Stimulated activated CD8-positive, alpha-beta memory T cell treated with anti-CD3 and anti-CD28 coated beads, Interleukin-15, amount 100 ng/mL, for 48 hours (primary cell): ENCODE measurements around the gene ATP6V1C2.
A peak's percentile ranks its signal among the peaks of the same experiment; 100 is the strongest.
"Not testable (repeated sequence)": the region's sequence is repeated elsewhere in the genome, so short reads cannot be mapped to it uniquely, and the experiment has no call there.

Experiments used
- DNase-seq, 2 donors: peaks; one replicate each; pipeline ENCODE4 v3.0.0-alpha.2; 2020; ENCODE audit warnings: low read depth in 2 of 2

The ATP6V1C2 gene

GRCh38 chr2:10786240-10786982 lies 65.0 kb downstream of the ATP6V1C2 start:
- no peak for DNase-seq

GRCh38 chr2:10787176-10787968 lies 65.9 kb downstream of the ATP6V1C2 start:
- no peak for DNase-seq

GRCh38 chr2:10788855-10789254 lies 67.4 kb downstream of the ATP6V1C2 start:
- DNase-seq, result no peak

GRCh38 chr2:10790228-10790973 lies 69.0 kb downstream of the ATP6V1C2 start:
- no peak for DNase-seq

GRCh38 chr2:10792001-10792634 lies 70.7 kb downstream of the ATP6V1C2 start:
- no peak for DNase-seq

- DNase-seq, result no peak
Observed at GRCh38 chr2:10792660-10793400, 71.4 kb downstream of the ATP6V1C2 start.

GRCh38 chr2:10793816-10794215 lies 72.4 kb downstream of the ATP6V1C2 start:
- no peak for DNase-seq

GRCh38 chr2:10794876-10795275 lies 73.4 kb downstream of the ATP6V1C2 start:
- DNase-seq, result no peak

GRCh38 chr2:10795508-10796046 lies 74.1 kb downstream of the ATP6V1C2 start:
- no peak for DNase-seq

- DNase-seq, result no peak
Observed at GRCh38 chr2:10796703-10797102, 75.3 kb downstream of the ATP6V1C2 start.

GRCh38 chr2:10798783-10799182 lies 77.4 kb downstream of the ATP6V1C2 start:
- DNase-seq, result no peak

- DNase-seq, result no peak
Observed at GRCh38 chr2:10800163-10800562, 78.7 kb downstream of the ATP6V1C2 start.

GRCh38 chr2:10802657-10803056 lies 81.2 kb downstream of the ATP6V1C2 start:
- DNase-seq, result no peak

GRCh38 chr2:10805990-10806389 lies 84.6 kb downstream of the ATP6V1C2 start:
- not testable (repeated sequence) for DNase-seq

GRCh38 chr2:10806543-10806942 lies 85.1 kb downstream of the ATP6V1C2 start:
- DNase-seq, result no peak

- DNase-seq, result no peak
Observed at GRCh38 chr2:10810202-10811161, 89.1 kb downstream of the ATP6V1C2 start.

- DNase-seq, result no peak
Observed at GRCh38 chr2:10811517-10811916, 90.1 kb downstream of the ATP6V1C2 start.

GRCh38 chr2:10812362-10813162 lies 91.1 kb downstream of the ATP6V1C2 start, which contains the start of gene PDIA6:
TSS of gene PDIA6 (minus strand) at chr2:10812785. CDS start at chr2:10812696, 89 bp downstream.
- peak; percentile 91 to 94 for DNase-seq
